Right ventricle myocardium inferior (tissue), 1 donor: Measurements from ENCODE around the gene ZNF668. TPM values are rescaled to one million over a fixed set of nuclear protein-coding genes. Genes with fewer than 3 reads are reported as not detected.

Experiments used
- ATAC-seq: fragments of 200-7000 bp; cut with Tn5 transposase; one replicate; pipeline ENCODE4 v1.9.1; 2020; ENCODE audit warnings: mild to moderate bottlenecking, moderate library complexity
- DNase-seq: peaks from one replicate; pipeline ENCODE4 v3.0.0; 2021; ENCODE audit errors: missing footprints
- intact Hi-C: fragments of 100-400 bp; cut with DNase I; formaldehyde crosslinking; loops from one replicate; pipeline ENCODE4 v1.11.0; 2022
- total RNA-seq: library from RNA; stranded (reverse); fragmentation: NEBNext Ultra II Directional; extraction: Animal tissue kit (Norgen Biotek cat#: 25700); gene quantifications from one replicate; pipeline ENCODE4 v1.2.1, GENCODE V29; 2021
- donor health status: DM: no; HTN: yes; CAD: no; lungs with severe emphysema.

Gene ZNF668
- total RNA-seq, 1 donor from 2014 or later = 5.3 TPM

DNA sequence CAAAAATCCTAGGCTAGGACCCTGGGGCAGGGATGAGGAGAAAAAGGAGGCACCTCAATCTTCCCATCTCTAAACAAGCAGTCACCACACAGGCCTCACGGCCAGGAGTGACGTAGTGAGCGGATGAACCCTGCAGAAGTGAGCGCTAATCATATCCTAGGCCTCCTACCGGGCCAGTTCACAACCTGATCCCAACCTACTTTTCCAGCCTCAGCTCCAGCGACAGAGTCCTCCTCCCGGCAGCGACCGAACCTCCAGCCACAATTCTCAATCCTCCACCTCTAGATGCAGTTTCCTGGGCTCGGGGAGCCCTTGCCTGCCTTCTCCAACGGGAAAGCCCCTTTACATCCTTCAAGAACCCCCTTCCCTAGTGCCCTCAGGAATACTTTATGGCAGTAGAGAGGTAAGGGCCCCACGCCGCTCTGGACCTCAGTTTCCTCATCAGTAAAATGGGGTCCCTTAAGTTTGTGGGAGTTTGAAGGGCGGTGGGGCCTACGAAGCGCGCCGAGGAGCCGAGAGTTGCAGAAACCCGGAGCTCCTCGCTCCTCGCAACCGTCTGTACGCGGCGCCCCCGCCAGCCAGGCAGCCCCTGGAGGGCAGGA lies 1.4 kb downstream of the ZNF668 start:
- intact Hi-C loops = loop anchor here (1.0 to 10.0 kb wide), 3 partner anchors 38 to 382 kb away; partner anchors contain the start of gene ARMC5
- peak; percentile 51 for DNase-seq
- ATAC-seq = no peak

DNA sequence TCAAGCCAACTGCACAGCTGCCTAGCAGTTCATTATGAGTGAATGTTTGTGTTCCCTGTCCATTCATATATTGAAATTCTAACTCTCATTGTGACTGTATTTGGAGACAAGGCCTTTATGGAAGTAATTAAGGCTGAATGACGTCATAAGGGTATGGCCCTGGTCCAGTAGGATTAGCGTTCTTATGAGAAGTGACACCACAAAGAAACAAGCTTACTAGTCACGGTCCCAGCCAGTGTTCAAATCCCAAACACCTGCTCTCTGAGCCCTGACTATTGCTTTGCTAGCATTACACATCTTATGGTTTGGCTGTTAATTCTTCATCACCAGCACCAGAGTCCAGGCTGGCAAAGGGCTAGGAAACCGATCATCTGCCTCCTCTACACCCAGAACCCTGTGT lies 2.2 kb downstream of the ZNF668 start:
- no peak for DNase-seq
- intact Hi-C loops = loop anchor here (5.0 to 10.0 kb wide), 2 partner anchors 75 to 383 kb away; partner anchors contain the start of gene ARMC5
- ATAC-seq = no peak

DNA sequence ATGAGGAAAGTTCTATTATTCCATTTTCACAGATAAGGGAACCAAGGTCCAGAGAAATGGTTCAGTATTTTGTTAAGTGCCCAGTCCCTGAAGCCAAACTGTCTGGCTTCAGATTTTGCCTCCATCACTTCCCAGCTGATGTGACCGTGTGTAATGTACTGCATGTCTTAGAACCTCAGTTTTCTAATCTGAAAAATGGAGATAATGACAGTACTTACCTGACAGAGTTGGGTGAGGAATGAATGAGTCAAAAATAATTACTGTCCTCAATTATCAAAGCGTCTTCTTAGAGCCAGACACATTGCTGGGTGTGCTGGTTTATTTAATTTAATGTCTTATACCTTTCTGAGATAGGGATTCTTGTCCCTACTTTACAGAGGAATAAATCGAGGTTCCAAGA lies 6.7 kb downstream of the ZNF668 start:
- no peak for ATAC-seq
- DNase-seq = no peak
- intact Hi-C loops = no loop called here

DNA sequence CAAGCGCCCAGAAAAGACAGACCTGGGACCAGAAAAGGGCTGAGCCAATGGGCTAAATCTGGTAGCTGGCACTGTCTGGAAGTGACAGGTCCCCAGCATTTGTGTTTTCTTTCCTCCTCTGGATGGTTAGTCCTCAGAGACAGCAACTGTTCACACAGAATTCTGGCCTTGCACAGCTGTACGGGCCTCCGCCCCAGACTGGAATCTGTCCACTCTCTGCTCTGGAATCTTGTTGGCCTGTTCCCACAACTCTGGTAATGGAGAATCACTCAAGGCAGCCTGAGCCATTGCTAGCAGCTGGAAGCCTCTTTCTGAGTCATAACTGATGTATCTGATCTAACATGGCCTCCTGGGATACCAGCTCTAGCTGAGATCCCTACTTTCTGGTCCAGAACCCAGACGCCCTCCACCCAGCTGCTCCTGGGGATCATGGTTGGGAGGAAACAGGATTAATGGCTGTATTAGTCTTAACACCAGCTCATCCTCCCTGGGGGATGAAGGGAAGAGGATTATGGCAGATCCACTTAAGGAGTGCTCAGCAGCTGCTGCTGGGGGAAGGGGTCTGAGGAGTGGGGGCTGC lies 9.1 kb downstream of the ZNF668 start:
- DNase-seq = peak; percentile 76
- intact Hi-C loops = no loop called here
- ATAC-seq = peak; percentile 94

DNA sequence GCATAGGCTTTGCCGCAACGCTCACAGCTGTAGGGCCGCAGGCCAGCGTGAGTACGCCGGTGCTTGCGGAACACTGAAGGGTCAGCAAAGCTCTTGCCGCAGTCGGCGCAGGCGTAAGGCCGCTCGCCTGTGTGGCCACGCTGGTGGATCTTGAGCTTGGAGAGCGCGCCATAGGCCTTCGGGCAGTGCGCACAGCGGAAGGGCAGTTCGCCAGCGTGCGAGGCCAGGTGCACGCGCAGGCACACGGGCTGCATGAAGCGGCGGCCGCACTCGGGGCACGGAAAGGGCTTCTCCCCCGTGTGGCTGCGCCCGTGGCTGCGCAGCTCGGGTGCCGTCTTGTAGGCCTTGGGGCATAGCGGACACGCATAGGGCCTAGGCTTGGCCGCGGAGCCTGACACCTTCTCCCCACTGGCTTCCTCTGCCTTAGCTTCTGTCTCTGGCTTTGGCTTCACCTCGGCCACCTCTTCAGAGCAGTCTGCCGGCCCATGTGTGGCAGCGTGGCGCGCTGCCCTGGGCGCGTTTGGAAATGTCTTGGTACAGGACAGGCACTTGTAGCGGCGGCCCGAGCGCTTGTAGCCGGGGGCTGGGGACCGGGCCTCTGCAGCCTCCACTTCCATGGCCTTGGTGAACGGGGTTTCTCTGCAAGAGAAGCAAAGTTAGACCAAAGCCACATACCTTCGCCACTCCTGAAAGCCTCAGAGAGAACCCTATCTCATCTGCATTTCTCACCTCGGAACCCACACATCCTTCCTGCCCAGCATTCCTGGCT lies 10.0 kb downstream of the ZNF668 start:
- no peak for ATAC-seq
- DNase-seq = no peak
- intact Hi-C loops = no loop called here

DNA sequence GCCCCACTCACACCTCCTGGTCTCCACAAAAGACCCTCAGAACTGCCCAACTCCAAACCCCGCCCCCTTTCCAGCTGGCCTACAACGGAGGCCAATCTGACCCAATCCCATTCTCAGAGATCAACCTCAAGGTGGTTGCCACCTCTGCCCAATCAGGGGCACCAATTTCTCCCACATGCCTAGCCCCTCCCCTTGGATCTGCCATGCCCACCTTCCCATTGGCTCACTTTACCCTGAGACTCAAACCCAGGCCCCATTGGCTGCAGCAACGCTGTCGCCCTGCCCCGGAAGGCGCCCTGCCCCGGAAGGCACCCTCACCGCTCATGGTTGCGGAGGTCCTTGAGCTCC lies 10.6 kb downstream of the ZNF668 start:
- DNase-seq (no peak), ATAC-seq (no peak)
- intact Hi-C loops = no loop called here

DNA sequence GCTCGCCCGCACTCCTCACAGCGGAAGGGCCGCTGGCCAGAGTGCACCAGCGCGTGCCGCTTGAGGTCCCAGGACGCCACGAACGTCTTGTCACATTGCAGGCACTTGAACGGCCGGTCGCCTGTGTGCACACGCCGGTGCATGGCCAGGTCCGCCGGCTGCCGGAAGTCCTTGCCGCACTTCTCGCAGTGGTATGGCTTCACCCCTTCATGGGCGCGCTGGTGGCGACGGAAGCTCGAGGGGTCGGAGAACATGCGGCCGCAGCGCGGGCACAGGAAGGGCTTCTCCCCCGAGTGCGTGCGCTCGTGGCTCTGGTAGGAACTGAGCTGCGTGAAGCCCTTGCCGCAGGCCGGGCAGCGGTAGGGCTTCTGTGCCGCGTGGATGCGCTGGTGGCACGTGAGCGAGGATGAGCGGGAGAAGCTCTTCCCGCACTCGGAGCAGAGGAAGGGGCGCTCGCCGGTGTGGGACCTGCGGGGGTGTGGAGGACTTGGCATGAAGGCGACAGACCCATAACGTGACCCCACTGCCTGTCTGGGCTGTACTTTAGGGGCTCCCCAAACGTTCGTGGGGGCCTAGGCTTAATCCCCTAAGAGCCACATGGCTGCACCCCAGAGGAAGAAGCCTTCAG lies 12.1 kb downstream of the ZNF668 start:
- DNase-seq = no peak
- intact Hi-C loops = no loop called here

DNA sequence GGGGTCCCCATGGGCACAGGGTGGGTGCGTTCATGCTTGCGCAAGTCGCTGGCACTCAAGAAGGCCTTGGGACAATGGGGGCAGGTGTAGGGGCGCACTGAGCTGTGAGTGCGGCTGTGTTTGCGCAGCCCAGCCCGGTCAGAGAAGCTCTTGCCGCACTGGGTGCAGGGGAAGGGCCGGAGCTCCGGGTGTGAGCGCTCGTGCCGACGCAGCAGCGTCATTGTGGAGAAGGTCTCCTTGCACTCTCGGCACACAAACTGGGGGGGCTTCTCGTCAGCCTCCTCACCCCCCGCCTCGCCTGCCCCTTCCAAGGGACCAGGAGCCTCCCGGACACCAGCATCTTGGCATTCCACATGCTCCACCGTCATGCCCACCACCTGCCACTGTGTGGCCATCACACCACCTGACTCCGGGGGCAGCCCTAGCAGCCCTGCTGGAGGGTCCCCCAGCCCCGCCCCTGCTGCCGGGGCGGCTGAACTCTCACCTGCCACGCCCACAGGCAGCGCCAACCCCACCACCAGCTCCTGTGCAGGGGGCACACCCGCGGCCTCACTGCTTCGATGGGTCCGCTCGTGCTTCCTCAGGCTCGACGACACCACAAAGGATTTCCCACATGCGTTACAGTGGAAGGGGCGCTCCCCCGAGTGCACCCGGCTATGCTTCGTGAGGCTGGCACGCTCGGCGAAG lies 12.8 kb downstream of the ZNF668 start:
- intact Hi-C loops = no loop called here
- no peak for ATAC-seq
- DNase-seq = no peak

More for the DNA sequence above, 12.1 kb downstream of the ZNF668 start:
- ATAC-seq = no peak

DNA sequence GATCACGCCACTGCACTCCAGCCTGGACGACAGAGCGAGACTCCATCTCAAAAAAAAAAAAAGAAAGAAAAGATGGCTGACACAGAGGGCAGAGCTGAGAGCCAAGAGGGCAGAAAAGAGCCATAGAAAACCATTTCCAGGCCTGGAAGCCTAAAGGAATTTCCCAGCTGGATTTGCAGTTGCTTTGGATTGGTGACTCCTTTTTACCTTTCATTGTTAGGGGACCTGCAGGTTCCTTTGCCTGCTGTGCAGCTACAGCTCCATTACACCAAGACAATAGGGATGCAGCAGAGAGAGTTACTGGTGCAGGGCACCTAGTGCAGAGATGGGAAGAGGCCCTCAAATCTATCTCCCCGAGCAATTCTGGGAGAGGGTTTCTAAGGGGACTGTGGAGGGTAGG lies 18.4 kb downstream of the ZNF668 start:
- DNase-seq (no peak), ATAC-seq (no peak)
- intact Hi-C loops = no loop called here

DNA sequence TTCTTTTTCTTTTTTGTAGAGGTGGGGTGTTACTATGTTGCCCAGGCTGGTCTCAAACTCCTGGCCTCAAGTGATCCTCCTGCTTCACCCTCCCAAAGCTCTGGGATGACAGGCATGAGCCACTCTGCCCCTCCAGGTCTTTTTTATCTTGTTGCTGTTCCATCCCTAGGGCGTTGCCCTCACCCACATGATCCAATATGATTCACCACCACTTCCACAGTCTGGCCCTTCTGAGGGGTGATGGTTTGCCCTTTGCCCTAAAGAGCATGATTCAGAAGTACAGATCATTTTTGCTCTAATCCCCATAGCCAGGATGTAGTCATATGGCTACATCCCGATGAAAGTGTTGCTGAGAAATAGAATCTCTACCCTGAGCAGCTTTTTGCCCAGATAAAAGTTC lies 21.9 kb downstream of the ZNF668 start:
- intact Hi-C loops = no loop called here
- ATAC-seq (no peak), DNase-seq (no peak)

DNA sequence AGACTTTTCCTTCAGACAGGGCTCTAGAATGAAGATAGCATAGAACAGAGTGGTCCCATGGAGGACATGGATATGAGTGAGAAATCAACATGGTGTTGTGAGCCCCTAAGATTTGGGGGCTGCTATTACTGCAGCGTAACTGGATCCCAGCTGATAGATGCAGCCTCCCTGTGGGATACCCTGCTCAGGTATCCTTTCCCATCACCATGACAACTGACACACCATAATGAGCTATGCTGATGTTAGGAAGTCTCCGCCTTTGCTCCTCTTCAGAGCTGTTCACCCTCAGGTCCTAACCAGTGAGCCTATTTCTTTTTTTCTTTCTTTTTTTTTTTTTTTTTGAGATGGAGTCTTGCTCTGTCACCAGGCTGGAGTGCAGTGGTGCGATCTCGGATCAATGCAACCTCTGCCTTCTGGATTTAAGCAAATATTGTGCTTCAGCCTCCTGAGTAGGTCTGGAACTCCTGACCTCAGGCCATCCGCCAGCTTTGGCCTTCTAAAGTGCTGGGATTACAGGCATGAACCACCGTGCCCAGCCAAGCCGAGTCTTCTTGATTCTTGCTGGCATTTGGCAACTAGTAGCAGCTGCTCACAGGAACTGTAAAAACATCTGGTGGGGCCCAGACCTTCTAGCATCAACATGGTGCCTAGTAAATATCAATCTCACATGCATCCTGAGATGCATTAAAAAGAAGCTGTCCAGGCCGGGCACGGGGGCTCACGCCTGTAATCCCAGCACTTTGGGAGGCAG lies 23.6 kb downstream of the ZNF668 start:
- ATAC-seq (no peak), DNase-seq (no peak)
- intact Hi-C loops = no loop called here

DNA sequence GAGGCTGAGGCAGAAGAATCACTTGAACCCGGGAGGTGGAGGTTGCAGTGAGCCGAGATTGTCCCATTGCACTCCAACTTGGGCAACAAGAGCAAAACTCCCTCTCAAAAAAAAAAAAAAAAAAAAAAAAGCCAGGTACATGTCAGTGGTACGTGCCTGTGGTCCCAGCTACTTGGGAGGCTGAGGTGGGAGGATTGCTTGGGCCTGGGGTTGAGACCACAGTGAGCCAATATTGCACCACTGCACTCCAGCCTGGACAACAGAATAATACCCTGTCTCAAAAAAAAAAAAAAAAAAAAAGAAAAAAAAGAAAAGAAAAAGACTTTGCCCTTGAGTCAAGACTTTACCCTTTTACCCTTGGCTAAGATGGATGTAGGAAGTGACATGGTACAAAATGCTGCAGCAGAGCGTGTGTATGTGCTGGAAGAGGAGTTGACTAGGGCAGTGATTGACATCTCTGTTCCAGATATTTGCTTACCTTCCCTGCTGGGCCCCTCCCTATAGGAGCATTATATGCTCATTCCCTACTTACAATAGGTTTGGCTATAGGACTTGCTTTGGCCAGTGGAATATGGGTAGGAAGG lies 30.1 kb downstream of the ZNF668 start:
- intact Hi-C loops = loop anchor here (5.0 kb wide), 1 partner anchor 67 kb away; no protein-coding TSS in a partner anchor
- ATAC-seq (no peak), DNase-seq (no peak)

DNA sequence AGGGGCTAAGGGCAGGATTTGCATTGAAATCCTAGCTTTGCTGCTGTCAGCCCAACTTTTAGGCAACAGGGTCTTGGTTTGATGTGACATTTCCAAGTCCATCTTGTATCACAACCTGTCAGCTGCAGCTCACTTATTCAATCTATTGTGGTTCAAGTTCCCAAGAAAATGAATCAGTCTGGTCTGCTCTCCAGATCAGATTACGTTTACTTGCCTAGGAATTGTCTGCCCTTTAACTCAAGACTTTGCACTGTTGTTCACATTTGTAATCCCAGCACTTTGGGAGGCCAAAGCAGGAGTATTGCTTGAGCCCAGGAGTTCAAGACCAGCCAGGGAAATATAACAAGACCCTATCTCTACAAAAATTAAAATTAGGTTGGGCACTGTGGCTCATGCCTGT lies 30.7 kb downstream of the ZNF668 start:
- intact Hi-C loops = loop anchor here (5.0 kb wide), 1 partner anchor 66 kb away; no protein-coding TSS in a partner anchor
- no peak for ATAC-seq
- DNase-seq = no peak

DNA sequence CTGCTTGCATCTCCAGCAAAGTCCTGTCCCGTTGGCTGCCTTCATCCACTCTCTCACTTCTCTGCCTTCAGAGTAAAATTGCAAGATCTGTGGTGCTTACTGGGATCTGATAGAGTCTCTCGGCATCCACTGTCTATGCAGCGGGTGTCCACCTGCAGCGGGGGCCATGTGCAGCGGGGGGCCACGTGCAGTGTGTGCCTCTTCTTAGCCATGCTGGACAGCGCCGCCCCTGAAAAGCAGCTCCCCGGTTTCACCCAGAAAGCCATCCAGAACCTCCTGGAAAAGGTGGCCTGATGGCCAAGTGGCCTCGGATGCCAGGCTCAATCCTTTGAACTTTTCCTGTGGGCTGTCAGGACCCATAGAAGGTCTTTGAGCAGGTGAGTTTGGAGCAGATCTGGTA lies 31.2 kb downstream of the ZNF668 start:
- intact Hi-C loops = loop anchor here (5.0 kb wide), 1 partner anchor 66 kb away; no protein-coding TSS in a partner anchor
- ATAC-seq = no peak
- DNase-seq = no peak

DNA sequence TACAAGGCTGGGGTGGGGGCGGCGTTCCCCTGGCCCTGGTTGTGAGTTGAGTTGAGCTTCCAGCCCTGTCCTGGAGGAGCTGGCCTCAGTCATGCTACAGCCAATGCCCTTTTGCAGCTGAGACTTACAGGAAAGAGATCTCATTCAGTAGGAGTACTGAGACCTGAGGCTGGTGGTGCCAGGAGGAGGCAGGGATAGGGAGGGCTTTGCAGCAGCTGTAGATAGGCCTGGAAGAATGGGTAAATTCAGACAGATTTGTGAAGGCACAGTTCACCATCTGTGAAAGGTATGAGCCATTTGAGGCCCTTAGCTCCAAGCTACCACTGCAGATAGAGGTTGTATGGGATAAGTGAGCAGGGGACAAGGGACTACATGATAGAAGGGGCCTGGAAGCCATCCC lies 35.0 kb downstream of the ZNF668 start:
- DNase-seq (no peak), ATAC-seq (no peak)
- intact Hi-C loops = no loop called here

DNA sequence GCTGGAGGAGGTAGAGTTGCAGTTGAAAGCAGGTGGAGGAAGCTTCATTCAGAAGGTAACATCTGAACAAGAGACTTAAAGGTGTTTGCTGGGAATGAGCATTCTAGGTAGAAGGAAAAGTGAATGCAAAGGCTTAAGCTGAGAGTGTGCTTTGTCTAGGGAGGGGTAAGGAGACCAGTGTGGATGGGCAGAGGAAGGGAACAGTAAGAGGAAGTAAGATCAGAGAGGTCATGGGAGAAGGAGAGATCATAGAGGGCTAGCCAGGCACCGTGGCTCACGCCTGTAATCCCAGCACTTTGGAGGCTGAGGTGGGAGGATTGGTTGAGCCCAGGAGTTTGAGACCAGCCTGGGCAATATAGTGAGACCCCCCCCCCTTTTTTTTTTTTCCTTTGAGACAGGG lies 37.3 kb downstream of the ZNF668 start:
- no peak for ATAC-seq
- intact Hi-C loops = no loop called here

DNA sequence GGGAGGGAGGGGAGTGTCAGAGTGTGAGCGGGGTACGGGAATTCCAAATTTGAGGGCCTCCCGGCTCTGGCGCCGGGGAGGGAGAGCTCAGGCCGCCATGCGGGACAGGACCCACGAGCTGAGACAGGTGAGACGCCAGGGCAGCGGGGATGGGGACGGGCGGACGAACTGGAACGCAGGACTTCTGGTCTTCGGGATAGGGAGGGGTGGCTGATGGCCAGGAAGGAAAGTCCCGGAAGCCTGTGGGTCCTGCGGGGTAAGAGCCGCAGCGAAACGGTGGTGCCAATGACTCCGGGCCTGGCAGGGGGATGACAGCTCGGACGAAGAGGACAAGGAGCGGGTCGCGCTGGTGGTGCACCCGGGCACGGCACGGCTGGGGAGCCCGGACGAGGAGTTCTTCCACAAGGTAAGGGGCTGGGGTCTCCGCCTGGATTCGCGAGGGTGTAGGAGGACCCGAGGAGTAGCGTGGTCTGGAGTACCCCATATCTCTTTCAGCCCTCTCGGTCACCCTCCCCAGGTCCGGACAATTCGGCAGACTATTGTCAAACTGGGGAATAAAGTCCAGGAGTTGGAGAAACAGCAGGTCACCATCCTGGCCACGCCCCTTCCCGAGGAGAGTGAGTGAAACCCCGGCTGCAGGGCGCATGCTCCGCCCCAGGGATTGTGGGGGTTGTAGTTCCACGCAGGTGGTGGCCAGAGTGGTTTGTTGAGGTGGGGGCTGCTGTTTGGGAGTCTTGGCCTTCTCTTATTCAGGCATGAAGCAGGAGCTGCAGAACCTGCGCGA lies 40.1 kb downstream of the ZNF668 start:
- intact Hi-C loops = loop anchor here (1.0 to 5.0 kb wide), 3 partner anchors 39 to 108 kb away; partner anchors contain the start of gene SETD1A
- DNase-seq (peak; percentile 96), ATAC-seq (peak; percentile 86)

More for the DNA sequence above, 37.3 kb downstream of the ZNF668 start:
- no peak for DNase-seq
